Skin epidermis (tissue), 12 donors: Measurements from ENCODE around the gene CTNNBL1.

Source experiments
- H3K27ac ChIP-seq, 21 experiments: fragments of 200-600 bp; sonication (generic) in 11 of 21; one replicate each; pipeline ENCODE4 v1.5.0; 2020; ENCODE audit warnings: mild to moderate bottlenecking in 3 of 21, inconsistent platforms in 2 of 21, moderate library complexity in 2 of 21
- H3K4me3 ChIP-seq, 7 experiments: fragments of 200-600 bp; sonication (generic) in 2 of 7; one replicate each; pipeline ENCODE4 v1.5.0; 2020; ENCODE audit warnings: inconsistent platforms in 2 of 7, mild to moderate bottlenecking in 2 of 7, moderate library complexity in 1 of 7

Gene CTNNBL1

DNA sequence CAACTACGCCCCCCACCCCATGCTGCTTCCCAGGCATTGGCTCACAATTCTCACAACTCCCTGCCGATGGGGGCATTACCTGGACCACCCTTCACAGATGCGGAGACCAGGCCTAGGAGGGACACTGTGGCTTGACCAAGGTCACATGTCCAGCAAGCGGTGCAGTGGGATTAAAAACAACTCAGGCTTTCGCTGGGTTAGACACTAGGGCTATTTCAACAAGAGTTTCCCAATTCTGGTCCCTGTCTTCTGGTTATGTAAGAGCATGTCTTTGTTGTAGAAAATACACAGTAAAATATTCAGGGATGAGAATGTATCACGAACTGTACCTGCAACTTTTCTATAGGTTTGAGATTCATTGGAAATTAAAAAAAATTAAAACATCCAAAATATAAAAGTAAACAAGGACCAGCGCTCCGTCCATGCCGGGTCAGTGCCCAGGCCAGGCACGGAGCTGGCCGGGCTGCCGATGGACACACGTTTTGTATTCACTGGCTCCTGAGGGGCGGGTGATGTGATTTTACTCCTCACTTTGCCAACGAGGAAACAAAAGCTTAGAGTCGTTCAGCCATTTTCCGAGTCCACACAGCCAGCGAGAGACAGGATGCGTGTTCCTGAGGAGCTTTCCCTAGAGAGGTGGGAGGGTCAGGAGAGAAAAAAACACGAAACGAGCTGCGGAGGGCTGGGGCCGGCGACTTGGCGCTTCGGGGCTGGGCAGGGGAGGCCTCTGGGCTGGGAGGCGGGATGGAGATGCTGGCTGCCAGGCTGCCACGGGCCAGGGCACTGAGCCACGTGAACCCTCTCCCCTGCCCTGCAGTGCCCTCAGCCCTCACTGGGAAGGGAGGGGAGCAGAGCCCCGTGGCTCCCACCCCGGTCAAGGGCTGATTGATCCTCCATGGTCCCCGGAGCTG lies 192.0 kb downstream of the CTNNBL1 start:
- H3K4me3 ChIP-seq = no peak overlapping the region
- no peak overlapping the region for H3K27ac ChIP-seq

DNA sequence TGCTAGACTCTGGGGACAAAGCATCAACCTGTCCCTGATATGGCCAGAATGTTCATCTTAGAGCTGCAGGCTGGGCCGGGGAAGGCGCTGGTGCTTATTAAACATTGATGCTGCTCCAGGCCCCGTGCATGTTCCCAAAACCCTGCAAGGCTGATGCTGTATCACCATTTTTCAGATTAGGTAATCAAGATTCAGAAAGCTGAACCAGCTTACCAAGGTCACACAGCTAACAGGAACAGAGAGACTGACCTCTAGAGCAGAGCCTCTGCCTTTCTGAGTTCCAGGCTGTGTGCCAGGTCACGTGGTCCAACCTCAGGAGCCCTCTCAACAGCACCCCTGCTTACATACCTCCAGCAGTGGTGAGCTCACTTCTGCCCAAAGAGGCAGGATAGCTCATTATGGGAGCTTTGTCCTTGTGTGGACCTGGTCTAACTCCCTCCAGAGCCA lies 193.0 kb downstream of the CTNNBL1 start:
- no peak overlapping the region for H3K4me3 ChIP-seq

DNA sequence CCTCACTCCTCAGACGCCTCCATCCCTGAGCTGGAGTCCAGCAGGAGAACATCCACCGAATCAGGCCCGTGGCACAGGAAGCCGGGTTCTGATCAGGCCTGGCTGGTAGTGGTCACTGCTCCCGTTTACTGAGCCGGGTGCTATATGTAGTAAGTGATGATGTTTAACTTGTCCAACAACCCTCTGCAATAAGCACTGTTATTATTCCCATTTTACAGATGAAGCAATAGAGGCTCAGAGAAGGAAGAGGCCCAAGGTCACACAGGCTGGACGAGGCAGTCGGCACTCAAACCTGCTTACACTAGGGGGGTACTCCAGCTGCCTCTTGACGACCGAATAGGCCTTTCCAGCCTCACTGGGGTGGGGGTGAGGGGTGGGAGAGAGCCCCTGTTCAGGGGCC lies 194.8 kb downstream of the CTNNBL1 start:
- H3K4me3 ChIP-seq = no peak overlapping the region
- H3K27ac ChIP-seq = no peak overlapping the region

More for the DNA sequence above, 193.0 kb downstream of the CTNNBL1 start:
- no peak overlapping the region for H3K27ac ChIP-seq

DNA sequence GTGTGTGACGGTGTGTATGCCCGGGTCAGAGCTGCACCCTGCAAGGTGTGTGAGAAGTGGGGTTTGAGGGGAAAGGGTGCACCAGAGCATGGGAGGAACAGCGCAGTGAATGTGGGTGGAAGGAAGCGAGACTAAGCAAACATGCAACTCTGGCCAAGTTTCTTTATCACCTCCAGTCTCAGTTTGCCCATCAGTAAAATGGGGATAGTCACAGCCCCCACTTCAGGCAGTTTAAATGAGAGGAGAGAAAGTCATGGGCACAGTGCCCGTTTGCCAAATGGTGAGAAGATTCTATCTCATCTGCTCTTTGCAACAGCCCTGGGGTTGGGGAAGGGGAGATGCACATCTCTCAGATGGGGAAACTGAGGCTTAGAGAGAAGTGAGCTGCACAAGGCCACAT lies 196.3 kb downstream of the CTNNBL1 start:
- H3K27ac ChIP-seq = no peak overlapping the region
- H3K4me3 ChIP-seq = no peak overlapping the region

DNA sequence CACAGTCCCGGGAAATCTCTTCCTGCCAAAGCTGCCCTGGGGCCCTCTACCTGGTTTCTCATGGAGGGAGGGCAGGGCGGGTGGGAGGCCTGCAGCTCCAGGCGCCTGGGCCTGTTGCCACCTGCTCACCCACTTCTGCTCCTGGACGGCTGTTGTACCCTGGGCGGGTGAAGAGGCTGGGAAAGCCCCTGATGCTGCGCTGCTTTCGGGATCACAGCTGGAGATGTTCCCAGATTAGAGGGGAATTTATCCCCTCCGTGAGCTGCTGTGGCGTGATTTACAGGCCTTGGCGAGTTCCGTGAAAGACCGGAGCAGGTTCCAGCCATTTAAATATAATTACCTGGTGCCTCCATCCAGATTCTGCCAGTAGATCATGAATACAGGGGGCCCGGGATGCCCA lies 196.8 kb downstream of the CTNNBL1 start:
- no peak overlapping the region for H3K4me3 ChIP-seq

DNA sequence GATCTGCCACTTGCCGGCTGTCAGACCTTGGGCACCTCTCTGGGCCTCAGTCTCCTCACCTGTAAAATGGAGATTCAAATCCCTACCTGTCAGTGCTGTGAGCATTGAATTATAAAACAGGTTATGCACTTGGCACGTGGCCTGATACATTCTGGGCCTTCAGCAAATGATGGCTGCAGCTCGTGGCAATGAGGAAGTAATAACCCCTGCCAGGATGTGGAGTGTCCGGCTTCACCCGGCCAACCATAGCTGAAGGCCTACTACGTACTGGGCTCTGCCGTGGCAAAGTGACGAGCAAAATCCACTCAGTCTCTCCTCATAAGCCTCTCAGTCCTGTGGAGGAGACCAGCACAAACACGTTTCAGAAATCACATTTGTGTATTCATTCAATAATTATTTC lies 198.2 kb downstream of the CTNNBL1 start:
- Histone ChIP-seq H3K4me3 (no peak overlapping the region), H3K27ac (no peak overlapping the region)

More for the DNA sequence above, 196.8 kb downstream of the CTNNBL1 start:
- no peak overlapping the region for H3K27ac ChIP-seq

DNA sequence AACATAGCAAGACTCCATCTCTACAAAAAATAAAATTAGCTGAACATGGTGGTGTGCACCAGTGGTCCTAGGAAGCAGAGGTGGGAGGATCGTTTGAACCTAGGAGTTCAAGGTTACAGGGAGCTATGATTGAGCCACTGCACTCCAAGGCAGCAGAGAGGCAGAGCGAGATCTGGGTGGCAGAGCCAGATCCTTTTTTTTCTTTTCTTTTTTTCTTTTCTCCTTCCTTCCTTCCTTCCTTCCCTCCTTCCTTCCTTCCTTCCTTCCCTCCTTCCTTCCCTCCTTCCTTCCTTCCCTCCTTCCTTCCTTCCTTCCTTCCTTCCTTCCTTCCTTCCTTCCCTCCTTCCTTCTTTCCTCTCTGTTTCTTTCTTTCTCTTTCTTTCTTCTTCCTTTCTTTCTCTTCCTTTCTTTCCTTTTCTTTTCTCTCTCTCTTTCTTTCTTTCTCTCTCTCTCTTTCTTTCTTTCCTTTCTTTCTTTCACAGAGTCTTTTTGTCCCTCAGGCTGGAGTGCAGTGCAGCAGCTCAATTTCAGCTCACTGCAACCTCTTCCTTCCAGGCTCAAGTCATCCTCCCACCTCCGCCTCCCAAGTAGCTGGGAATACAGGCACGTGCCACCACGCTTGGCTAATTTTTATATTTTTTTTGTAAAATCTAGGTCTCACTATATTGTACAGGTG lies 199.9 kb downstream of the CTNNBL1 start:
- H3K4me3 ChIP-seq = no peak overlapping the region
- H3K27ac ChIP-seq = no peak overlapping the region

DNA sequence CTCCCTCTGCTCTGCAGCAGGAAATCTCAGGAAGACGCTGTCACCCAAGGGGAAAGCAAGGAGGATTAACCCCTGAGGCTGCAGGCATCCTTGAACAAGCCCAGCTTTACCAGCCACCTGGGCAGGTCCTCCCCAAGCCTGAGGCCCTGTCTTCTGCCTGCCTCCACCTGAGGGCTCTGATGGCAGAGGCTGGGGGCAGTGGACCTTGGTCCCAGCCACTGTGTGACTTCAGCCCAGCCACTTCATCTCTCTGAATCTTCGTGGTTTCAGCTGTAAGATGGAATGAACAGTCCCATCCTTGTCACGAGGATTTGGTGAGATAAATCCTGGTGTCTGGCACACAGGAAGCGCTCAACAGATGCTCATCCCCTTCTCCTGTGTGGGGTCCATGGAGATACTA lies 200.6 kb downstream of the CTNNBL1 start:
- Histone ChIP-seq H3K27ac (no peak overlapping the region), H3K4me3 (no peak overlapping the region)

DNA sequence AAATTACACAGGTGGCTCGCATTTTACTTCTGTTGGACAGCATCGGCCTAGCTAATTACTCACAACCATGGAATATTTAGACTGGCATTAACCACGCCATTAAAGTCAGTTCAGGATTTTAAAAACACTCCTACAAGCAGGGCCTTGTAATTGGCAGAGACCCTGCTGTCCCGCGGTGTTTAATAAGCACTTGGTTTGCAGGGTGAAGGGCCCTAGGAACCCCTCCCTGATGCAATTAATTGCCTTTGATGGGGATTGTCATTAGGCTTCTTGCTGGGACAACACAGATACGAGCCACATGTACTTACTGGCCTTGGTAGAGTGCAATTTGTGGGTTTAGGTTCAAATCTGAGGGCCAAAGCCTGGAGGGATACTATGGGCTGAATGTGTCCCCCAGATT lies 201.3 kb downstream of the CTNNBL1 start:
- Histone ChIP-seq H3K27ac (no peak overlapping the region), H3K4me3 (no peak overlapping the region)

DNA sequence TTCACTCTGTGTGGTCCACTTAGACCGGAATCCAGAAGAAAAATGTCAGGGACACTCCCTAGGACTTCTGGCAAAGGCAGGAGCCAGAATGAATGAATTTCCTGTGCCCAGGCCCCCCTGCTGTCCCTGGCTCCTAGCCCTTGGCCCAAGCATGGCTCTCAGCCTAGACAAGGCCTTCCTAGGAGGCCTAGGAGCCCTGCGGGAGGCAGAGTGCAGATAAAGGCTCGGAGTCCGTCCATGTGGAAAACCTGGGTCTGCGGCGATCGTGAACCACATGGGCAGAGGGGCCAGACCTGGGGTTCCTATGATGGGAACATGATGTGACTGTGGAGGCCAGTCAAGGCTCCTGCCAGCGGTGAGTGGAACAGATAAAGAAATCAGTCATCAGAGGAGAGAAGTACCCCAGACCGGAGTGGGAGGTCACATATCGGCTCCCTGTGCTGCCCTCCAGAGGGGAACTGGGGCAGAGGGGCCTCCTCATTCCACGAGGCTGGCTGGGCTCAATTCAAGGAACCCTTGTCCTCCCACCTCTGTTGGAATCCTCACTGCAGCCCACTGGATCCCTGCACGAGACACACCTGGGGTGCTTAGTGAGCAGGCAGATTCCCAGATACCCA lies 203.2 kb downstream of the CTNNBL1 start:
- H3K27ac ChIP-seq = no peak overlapping the region

DNA sequence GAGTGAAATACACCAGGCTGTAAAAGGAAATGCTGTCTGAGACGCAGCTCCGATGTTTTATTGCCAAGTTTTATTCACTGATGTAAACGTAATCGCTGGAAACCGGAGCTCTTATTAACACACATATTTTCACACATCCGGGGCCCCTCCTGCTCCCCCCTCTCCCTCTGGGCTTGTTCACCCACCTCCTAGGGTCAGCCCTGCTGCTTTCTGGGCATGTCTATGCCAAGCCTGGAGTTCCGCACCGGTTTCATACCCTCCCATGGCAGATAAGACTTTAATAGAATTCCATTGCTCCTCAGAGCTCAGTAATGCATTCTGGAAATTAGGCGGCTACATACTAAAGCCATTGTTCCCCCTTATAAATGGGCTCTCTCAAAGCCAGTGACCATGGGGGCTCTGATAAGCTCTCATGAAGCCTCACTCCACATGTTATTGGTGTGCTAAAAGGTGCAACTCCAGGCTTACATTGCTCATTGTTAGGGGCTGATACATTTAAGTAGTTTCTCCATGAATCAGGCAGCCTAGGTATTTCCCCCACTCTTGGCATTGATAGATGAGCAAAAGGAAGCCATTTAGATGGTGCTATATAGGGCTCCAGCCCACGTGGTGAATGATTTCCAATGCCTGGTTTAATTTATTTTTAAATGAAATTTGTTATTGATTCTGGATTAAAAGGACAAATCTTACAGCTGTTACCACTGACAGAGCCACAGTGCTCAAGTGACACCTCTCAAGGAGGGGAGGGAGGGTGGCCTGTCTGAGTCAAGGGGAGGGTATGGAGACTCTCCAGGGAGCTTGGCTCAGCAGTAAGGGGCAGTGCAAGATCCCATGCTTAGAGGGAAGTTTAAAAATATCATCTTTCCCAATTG lies 204.6 kb downstream of the CTNNBL1 start:
- H3K4me3 ChIP-seq = no peak overlapping the region
- H3K27ac ChIP-seq = no peak overlapping the region

More for the DNA sequence above, 203.2 kb downstream of the CTNNBL1 start:
- no peak overlapping the region for H3K4me3 ChIP-seq

DNA sequence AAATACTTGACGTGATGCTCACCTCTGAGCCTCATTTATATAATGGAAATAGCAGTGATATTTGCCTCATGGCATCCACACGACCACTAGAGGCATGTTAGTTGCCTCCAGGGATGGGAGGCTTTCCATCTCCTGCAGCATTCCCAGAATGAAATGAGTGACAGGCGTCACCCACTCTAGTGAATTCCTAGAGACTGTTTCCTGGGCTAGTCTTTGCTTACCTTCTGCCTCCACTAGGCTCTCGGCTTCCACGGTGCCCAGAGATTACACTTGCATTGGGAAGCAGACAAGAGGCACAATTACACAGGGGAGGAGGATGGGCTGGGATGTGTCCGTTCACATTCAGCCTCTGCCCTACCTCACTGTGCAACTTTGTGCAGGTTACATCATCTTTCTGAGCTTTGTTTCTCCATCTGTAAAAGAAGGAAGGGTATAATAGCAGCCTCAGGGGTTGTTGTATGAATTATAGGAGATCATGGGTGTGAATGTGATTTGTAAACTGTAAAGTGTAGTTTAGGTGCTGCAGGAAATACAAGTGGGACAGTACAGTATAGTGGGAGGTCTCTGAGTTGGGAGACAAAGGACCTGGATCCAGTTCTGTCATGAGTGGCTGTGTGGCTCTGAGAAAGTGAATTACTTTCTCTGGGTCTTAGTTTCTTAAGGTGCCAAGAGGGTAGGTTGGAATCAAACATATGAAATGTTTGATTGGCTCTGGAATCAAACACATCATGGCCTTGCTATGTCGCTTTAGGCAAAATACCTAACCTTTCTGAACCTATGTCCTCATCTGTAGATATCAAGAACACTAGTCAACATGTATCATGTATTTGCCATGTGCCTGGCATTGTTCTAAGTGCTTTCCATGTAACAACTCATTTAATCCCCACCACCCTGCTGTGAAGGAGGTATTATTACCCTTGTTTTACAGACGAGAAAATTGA lies 205.5 kb downstream of the CTNNBL1 start:
- Histone ChIP-seq H3K27ac (no peak overlapping the region), H3K4me3 (no peak overlapping the region)

DNA sequence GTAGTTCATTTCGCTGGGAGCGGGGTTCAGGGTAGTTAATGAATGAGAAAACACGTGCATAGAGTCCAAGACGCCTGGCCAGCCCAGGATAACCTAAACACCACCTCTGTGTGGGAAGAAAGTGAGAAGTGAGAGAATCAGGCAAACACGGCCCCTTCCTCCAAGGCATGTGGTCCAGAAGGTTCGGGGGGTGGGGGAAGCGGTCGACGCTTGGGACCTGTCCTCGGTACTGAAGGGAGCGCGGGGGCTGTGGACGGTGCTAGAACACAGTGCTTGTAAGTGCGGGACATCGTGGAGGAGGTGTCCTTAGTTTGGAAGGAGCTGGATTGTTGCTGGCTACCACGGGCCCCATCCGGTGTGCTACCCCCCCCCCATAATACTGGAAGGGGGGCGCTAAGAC lies 207.4 kb downstream of the CTNNBL1 start:
- Histone ChIP-seq H3K4me3 (no peak overlapping the region), H3K27ac (no peak overlapping the region)

DNA sequence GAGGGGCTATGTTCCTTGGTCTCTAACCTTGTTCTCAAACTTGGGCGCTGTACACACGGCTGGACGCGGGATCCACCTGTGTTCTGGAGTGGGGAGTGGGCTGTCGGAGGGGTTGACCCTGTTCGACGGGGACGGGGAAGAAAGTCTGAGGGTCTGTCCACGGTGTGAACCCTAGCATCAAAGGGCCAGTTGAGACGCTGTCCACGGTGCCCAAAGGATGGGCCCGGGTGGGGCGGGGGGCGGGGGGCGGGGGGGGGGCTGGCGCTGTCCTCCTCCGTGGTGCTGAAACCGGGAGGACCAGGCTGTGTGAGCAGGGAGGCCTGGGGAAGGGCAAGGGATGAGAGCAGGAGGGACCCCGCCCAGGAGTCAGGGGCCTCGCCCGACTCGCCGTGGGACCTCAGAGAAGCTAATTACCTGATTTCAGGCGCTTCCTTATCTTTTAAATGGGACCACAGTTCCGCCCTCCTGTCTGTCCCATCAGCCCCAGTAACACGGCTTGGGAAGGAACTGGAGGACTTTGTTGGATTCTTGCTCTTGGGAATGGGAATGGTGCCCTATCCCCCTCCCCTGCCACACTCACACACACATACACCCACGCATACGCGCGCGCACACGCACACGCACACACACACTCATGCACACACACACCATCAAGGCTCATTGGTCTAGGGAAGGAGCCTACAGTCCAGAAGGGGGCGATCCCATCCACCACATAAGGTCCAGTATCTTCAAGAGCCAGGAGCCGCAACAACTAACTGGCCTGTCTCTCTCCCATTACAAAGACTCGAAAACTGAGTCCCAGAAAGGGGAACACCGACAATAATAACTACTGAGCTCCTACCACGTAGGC lies 208.0 kb downstream of the CTNNBL1 start:
- Histone ChIP-seq H3K4me3 (peak overlapping the region in 1 of 7 experiments; percentile 28), H3K27ac (no peak overlapping the region)

DNA sequence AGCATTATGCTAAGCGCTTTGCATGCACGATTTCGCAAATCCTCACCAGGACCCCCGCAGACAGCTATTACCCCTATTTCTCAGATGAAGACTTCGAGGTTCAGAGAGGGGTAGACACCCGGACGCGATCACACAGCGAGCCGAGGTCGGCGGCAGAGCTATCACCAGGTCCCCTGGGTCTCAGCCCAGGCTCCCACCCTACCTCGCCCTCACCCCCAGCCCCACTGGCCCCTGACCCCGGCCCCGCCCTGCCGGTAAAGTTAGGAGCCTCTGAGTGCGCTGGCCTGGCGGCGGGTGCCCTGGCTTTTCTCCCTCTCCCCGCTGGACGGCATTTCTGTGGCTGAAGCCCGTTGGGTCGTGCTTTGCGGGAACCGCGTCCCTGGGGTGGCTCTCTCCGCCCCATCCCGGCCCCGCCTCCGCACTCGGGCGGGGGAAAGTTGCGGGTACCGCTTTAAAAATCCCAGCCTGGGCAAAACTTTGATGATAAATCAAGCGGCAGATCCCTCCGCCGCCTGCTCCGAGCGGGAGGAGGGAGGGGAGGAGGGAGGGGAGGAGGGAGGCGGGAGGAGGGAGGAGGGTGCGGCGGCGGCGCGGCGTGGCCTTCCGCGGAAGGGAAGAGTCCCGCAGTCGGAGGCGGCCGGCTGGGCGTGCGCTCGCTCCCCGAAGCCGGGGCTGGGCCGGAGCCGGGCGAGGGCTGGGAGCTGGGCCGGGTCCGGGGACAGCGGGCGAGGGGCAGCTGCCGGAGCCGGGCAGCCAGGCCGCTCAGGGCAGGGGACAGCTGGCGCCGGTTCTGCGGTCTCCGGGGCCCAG lies 208.9 kb downstream of the CTNNBL1 start, which contains the start of gene VSTM2L:
Gene VSTM2L (plus strand): TSS at position 624 of the 810 bp plus-strand sequence. CDS start 224 bp downstream, outside the sequence.
- H3K27ac ChIP-seq = no peak within 1 kb of the TSS
- peak within 1 kb of the TSS in 6 of 7 experiments; percentile 10 to 29 (median 20) for H3K4me3 ChIP-seq

DNA sequence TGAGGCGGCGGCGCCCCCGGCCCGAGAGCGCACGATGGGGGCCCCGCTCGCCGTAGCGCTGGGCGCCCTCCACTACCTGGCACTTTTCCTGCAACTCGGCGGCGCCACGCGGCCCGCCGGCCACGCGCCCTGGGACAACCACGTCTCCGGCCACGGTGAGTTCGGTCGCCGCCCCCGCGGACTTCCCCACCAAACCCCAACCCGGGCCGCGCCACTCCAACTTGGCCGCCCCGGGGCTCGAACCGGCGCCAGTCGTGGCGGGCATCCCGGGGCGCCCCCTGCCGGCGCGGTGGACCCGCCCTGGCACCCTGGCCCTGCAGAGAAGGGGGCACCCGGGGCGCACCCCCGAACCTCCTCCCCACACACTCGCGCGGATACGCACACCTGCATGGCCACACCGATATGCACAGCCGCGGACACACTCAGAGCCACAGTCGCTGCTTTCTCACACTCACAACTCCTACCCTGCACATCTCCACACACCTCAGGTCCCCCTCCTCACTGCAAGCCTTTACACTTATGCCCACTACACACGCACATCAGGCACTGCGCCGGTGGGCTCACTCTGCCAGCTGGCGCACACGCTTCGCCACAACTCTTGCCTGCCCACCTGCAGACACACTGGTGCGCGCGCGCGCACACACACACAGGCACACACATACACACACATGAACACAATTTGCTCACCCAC lies 209.6 kb downstream of the CTNNBL1 start:
- Histone ChIP-seq H3K27ac (no peak overlapping the region), H3K4me3 (peak overlapping the region in 6 of 7 experiments; percentile 10 to 29 (median 20))
